Measurements from ENCODE around the gene DVL1. TPM values are rescaled to one million over a fixed set of nuclear protein-coding genes. Genes with fewer than 3 reads are reported as not detected.
A peak's percentile ranks its signal among the peaks of the same experiment; 100 is the strongest.
"Not testable (repeated sequence)": the region's sequence is repeated elsewhere in the genome, so short reads cannot be mapped to it uniquely, and the experiment has no call there.

Gene DVL1
- total RNA-seq, 5 donors from 2014 or later (not counting 1 experiment from before 2014, with no cell fraction given) = 43.6 to 70.4 (median 64.9) TPM

DNA sequence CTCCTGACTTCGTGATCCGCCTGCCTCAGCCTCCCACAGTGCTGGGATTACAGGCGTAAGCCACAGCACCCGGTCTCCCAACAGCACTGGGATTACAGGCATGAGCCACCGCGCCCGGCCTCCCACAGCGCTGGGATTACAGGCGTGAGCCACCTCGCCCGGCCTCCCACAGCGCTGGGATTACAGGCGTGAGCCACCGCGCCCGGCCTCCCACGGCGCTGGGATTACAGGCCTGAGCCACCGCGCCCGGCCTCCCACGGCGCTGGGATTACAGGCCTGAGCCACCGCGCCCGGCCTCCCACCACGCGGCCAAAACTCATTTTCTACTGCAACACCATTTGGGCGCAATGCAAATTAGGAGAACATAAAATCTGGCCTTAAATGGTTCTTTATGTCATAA is 36.1 kb upstream of the DVL1 start:
- ATAC-seq (replicated peaks in 1 of 4); H3K9me3 Mint-ChIP-seq; POLR2A ChIA-PET; H3K4me3 Mint-ChIP-seq; H3K4me3 ChIP-seq (ENCODE audit: control insufficient read depth in 1 of 2, extremely low read depth in 1 of 2, low read length in 1 of 2); H3K27ac Mint-ChIP-seq; H3K4me1 Mint-ChIP-seq; H3K27me3 Mint-ChIP-seq; H3K4me1 ChIP-seq (ENCODE audit: control insufficient read depth in 1 of 2, extremely low read depth in 1 of 2, insufficient read depth in 2 of 2, low read length in 2 of 2); DNase-seq; H3K27me3 ChIP-seq (replicated peaks in 1 of 2; ENCODE audit: control insufficient read depth in 2 of 2, extremely low read depth in 1 of 2, insufficient read depth in 2 of 2, low read length in 1 of 2); H3K27ac ChIP-seq (ENCODE audit: low read length); H3K9me3 ChIP-seq: not testable (repeated sequence)
- peaks cover 28% of the 10 kb centered on the region for H3K36me3 Mint-ChIP-seq
- WGBS (ENCODE audit: insufficient coverage) = 92% methylated on average over 16 of the region's 29 CpGs
- CTCF ChIA-PET = interaction anchor here in 1 of 2 donors (0.6 kb wide), 1 partner anchor 22 kb away, joined by 3 read pairs; no protein-coding TSS in a partner anchor
- peaks cover 23 to 50% of the 10 kb centered on the region in 2 donors for H3K36me3 ChIP-seq (ENCODE audit: control insufficient read depth in 2 of 2, extremely low read depth in 1 of 2, insufficient read depth in 1 of 2, low read length in 1 of 2)

DNA sequence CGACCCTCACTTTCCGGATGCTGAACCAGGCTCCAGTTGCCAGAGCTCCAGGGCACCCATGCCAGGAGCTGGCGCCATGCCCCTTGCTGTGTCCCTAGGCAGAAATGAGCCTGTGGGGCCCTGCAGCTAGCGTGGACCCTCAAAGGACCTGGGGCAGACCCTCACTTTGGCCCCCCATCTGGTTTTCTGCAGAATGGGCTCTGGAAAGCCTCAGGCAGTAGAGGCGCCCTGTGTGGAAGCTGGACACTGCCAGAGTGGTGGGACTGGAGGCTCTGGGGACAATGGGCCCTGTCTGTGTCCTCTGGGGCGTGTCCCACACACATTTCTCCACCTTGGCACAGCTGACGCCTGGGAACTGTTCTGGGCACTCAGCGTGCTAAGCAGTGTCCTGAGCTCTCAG is 32.1 kb upstream of the DVL1 start:
- ChIA-PET CTCF (no interaction called here), POLR2A (no interaction called here)
- H3K36me3 ChIP-seq (ENCODE audit: control insufficient read depth in 2 of 2, extremely low read depth in 1 of 2, insufficient read depth in 1 of 2, low read length in 1 of 2) = peaks cover 10 to 11% of the 10 kb centered on the region in 2 donors
- no peak for ATAC-seq (replicated peaks in 1 of 4)
- H3K27me3 Mint-ChIP-seq = no peaks in the 10 kb centered on the region
- H3K4me1 Mint-ChIP-seq = no peaks in the 10 kb centered on the region
- H3K4me3 ChIP-seq (ENCODE audit: control insufficient read depth in 1 of 2, extremely low read depth in 1 of 2, low read length in 1 of 2) = no peak overlapping the region
- H3K27me3 ChIP-seq (replicated peaks in 1 of 2; ENCODE audit: control insufficient read depth in 2 of 2, extremely low read depth in 1 of 2, insufficient read depth in 2 of 2, low read length in 1 of 2) = peaks cover 0 to 3% of the 10 kb centered on the region in 2 experiments
- H3K4me1 ChIP-seq (ENCODE audit: control insufficient read depth in 1 of 2, extremely low read depth in 1 of 2, insufficient read depth in 2 of 2, low read length in 2 of 2) = peaks cover 0 to 3% of the 10 kb centered on the region in 2 experiments
- H3K4me3 Mint-ChIP-seq = no peak overlapping the region
- H3K36me3 Mint-ChIP-seq = peaks cover 5% of the 10 kb centered on the region
- no peaks in the 10 kb centered on the region for H3K9me3 Mint-ChIP-seq
- H3K27ac Mint-ChIP-seq = no peak overlapping the region
- DNase-seq = no peak
- H3K9me3 ChIP-seq = no peaks in the 10 kb centered on the region
- no peak overlapping the region for H3K27ac ChIP-seq (ENCODE audit: low read length)
- 78% methylated on average over 7 of the region's 8 CpGs for WGBS (ENCODE audit: insufficient coverage)

DNA sequence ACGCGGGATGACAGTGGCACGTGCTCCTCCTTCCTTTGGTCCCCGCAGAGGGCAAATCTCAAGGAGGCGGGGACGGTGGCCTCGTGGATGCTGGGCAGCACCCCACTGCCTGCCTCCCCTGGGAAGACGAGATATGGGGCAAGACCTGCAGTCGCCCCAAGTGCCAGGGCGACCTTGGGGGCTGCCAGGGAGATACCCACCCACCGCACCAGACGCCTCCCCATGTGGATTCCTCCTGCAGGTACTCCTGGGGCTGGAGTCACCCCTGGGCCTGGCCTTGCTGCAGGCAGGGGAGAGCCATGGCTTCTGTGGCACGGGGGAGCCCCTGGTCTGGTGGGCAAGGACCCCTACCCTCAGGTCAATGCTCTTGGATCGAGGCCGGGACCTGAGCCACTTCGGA is 31.6 kb upstream of the DVL1 start:
- CTCF ChIA-PET = no interaction called here
- no peak overlapping the region for H3K27ac ChIP-seq (ENCODE audit: low read length)
- DNase-seq (no peak), ATAC-seq (replicated peaks in 1 of 4) (no peak)
- POLR2A ChIA-PET = no interaction called here
- H3K36me3 ChIP-seq (ENCODE audit: control insufficient read depth in 2 of 2, extremely low read depth in 1 of 2, insufficient read depth in 1 of 2, low read length in 1 of 2) = peaks cover 7 to 10% of the 10 kb centered on the region in 2 donors
- no peak overlapping the region for H3K4me3 Mint-ChIP-seq
- H3K4me1 ChIP-seq (ENCODE audit: control insufficient read depth in 1 of 2, extremely low read depth in 1 of 2, insufficient read depth in 2 of 2, low read length in 2 of 2) = peaks cover 0 to 7% of the 10 kb centered on the region in 2 experiments
- H3K4me1 Mint-ChIP-seq = no peaks in the 10 kb centered on the region
- no peaks in the 10 kb centered on the region for H3K27me3 Mint-ChIP-seq
- H3K9me3 Mint-ChIP-seq = no peaks in the 10 kb centered on the region
- 93% methylated on average over 12 of the region's 16 CpGs for WGBS (ENCODE audit: insufficient coverage)
- H3K36me3 Mint-ChIP-seq = peaks cover under 1% of the 10 kb centered on the region
- no peak overlapping the region for H3K27ac Mint-ChIP-seq
- H3K4me3 ChIP-seq (ENCODE audit: control insufficient read depth in 1 of 2, extremely low read depth in 1 of 2, low read length in 1 of 2) = no peak overlapping the region
- H3K9me3 ChIP-seq = no peaks in the 10 kb centered on the region
- H3K27me3 ChIP-seq (replicated peaks in 1 of 2; ENCODE audit: control insufficient read depth in 2 of 2, extremely low read depth in 1 of 2, insufficient read depth in 2 of 2, low read length in 1 of 2) = peaks cover 0 to 3% of the 10 kb centered on the region in 2 experiments

DNA sequence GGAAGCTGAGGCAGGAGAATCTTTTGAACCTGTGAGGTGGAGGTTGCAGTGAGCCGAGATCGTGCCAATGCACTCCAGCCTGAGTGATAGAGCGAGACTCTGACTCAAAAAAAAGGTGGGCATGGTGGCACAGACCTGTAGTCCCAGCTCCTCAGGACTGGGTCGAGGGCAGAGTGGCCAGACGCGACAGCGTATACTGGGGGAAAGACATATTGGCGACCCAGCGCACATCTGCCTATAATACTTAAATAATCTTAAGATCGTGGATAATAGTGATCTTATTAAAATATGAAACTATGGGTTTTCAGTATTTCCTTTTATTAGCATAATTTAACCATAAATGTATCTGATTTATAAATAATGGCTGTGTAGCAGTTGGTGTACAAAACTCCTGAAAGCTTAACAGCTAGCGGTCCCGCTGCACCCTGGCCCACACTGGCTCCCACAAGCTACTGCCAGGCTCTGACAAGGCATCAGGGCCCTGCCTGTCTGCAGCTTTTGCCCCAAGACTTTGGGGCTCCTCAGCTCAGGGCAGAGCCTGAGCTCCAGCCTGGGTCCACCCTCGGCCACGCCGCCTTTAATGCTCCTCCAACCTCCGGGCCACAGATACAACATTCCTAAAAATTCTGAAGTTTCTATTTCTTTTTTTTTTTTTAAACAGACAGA is 28.5 kb upstream of the DVL1 start:
- Histone ChIP-seq H3K9me3 (no peaks in the 10 kb centered on the region), H3K4me1 (ENCODE audit: control insufficient read depth in 1 of 2, extremely low read depth in 1 of 2, insufficient read depth in 2 of 2, low read length in 2 of 2) (peaks cover 0 to 29% of the 10 kb centered on the region in 2 experiments), H3K27ac (ENCODE audit: low read length) (no peak overlapping the region), H3K36me3 (ENCODE audit: control insufficient read depth in 2 of 2, extremely low read depth in 1 of 2, insufficient read depth in 1 of 2, low read length in 1 of 2) (peaks cover 8 to 10% of the 10 kb centered on the region in 2 donors), H3K4me3 (ENCODE audit: control insufficient read depth in 1 of 2, extremely low read depth in 1 of 2, low read length in 1 of 2) (no peak overlapping the region), H3K27me3 (replicated peaks in 1 of 2; ENCODE audit: control insufficient read depth in 2 of 2, extremely low read depth in 1 of 2, insufficient read depth in 2 of 2, low read length in 1 of 2) (peaks cover 0 to 3% of the 10 kb centered on the region in 2 experiments)
- POLR2A ChIA-PET = interaction anchor here in 1 of 2 donors (0.6 kb wide), 3 partner anchors 18 to 65 kb away, joined by 3 to 5 read pairs (median 3); no protein-coding TSS in a partner anchor
- WGBS (ENCODE audit: insufficient coverage) = 96% methylated on average over 8 of the region's 16 CpGs
- no peak overlapping the region for H3K4me3 Mint-ChIP-seq
- no peaks in the 10 kb centered on the region for H3K9me3 Mint-ChIP-seq
- no peak for DNase-seq
- ATAC-seq (replicated peaks in 1 of 4) = no peak
- CTCF ChIA-PET = no interaction called here
- H3K27me3 Mint-ChIP-seq = no peaks in the 10 kb centered on the region
- H3K36me3 Mint-ChIP-seq = no peaks in the 10 kb centered on the region
- peaks cover 0 to 16% (median 12%) of the 10 kb centered on the region in 3 donors for H3K4me1 Mint-ChIP-seq
- H3K27ac Mint-ChIP-seq = no peak overlapping the region

DNA sequence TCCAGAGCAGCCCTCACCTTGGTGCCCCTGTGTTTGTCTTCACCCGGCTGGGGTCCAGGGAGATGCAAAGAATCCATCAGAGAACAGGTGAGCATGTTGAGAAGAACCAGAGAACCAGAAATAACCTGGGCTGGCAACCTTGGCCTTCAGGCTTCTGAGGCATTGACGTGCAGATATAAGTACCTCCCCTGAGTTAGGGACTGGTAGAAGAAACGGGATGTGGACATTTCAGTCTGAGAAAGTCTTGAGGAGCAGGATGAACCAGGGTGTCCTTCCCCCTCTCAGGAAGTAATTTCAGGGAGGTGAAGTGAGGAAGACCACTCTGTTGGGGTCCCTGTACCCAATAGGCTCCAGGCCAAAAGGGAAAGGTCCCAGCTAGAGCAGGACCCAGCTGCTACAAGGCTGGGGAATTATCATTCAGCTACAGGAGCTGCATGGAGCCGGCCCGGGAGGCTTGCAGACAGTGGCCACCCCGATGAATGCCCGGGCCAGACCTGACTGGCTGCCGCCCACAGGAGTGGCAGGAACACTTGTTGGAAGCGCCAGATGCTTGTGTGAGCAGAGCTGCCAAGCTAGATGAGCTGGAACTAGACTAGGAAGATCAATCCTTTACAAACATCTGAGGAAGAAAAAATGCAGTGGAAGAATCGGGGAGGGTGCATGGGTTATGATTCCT is 27.5 kb upstream of the DVL1 start:
- ChIA-PET CTCF (no interaction called here), POLR2A (interaction anchor here in 1 of 2 donors (0.6 kb wide), 1 partner anchor 28 kb away, joined by 3 read pairs; no protein-coding TSS in a partner anchor)
- no peaks in the 10 kb centered on the region for H3K36me3 Mint-ChIP-seq
- H3K4me3 ChIP-seq (ENCODE audit: control insufficient read depth in 1 of 2, extremely low read depth in 1 of 2, low read length in 1 of 2) = no peak overlapping the region
- H3K27me3 Mint-ChIP-seq = no peaks in the 10 kb centered on the region
- peak overlapping the region in 1 of 2 donors; percentile 49 for H3K27ac Mint-ChIP-seq
- peaks cover 6 to 38% of the 10 kb centered on the region in 2 experiments for H3K4me1 ChIP-seq (ENCODE audit: control insufficient read depth in 1 of 2, extremely low read depth in 1 of 2, insufficient read depth in 2 of 2, low read length in 2 of 2)
- no peaks in the 10 kb centered on the region for H3K9me3 ChIP-seq
- DNase-seq (no peak), ATAC-seq (replicated peaks in 1 of 4) (no peak)
- H3K27ac ChIP-seq (ENCODE audit: low read length) = no peak overlapping the region
- H3K9me3 Mint-ChIP-seq = no peaks in the 10 kb centered on the region
- H3K4me3 Mint-ChIP-seq = peak overlapping the region; percentile 50 to 88 (median 50)
- peaks cover 0 to 3% of the 10 kb centered on the region in 2 experiments for H3K27me3 ChIP-seq (replicated peaks in 1 of 2; ENCODE audit: control insufficient read depth in 2 of 2, extremely low read depth in 1 of 2, insufficient read depth in 2 of 2, low read length in 1 of 2)
- peaks cover 0 to 24% (median 16%) of the 10 kb centered on the region in 3 donors for H3K4me1 Mint-ChIP-seq
- peaks cover 8 to 10% of the 10 kb centered on the region in 2 donors for H3K36me3 ChIP-seq (ENCODE audit: control insufficient read depth in 2 of 2, extremely low read depth in 1 of 2, insufficient read depth in 1 of 2, low read length in 1 of 2)
- 98% methylated on average over 6 of the region's 10 CpGs for WGBS (ENCODE audit: insufficient coverage)

DNA sequence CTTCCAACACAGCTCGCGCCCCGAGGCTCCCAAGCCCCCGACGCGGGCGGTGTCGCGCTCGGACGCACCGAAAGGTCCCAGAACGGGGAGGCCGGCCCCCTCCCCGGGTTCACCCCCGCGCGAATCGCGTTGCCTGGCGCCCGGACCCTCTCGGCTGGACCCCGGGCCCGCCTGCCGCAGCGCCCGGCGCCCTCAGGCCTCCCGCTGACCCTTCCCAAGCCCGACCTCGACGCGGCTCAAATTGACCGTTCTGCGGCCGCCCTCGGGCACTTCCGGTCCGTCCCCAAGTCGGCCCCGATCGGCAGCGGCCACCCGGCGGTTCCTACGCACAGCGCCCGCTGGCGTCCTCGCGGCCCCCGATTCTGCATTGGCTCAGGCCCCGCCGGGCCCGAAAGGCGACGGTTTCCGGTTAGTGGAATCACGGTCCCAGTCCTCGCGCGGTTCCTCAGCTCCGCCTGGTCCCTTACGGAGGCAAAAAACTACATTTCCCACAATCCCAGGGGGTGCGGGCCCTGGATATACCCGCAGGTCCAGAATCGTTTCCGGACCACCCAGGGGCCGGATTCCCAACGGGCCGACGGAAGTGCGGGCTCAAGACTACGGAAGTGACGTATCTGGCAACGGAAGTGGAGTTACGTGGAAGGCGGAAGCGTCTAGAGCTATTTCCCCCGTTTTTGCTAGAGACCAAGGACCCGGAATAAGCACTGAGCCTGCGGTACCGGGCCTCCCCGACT is 25.9 kb upstream of the DVL1 start, which contains the start of gene AURKAIP1:
TSS of gene AURKAIP1 (minus strand) at position 279 of the 734 bp plus-strand sequence. CDS start 451 bp downstream, outside the sequence.
- DNase-seq (peak; percentile 86 to 99 (median 94)), ATAC-seq (replicated peaks in 1 of 4) (peak; percentile 72 to 86 (median 84))
- ChIA-PET POLR2A (interaction anchor here (0.5 to 1.2 kb wide), 7 partner anchors 11 to 510 kb away, joined by 3 to 9 read pairs (median 4); partner anchors contain the start of gene CCNL2 (in 1 of the 2)), CTCF (interaction anchor here in 1 of 2 donors (0.7 to 1.2 kb wide), 6 partner anchors 24 to 1019 kb away, joined by 3 to 8 read pairs (median 4); partner anchors contain the start of gene CCNL2)
- Mint-ChIP-seq H3K27me3 (no peaks in the 10 kb centered on the region), H3K27ac (peak within 1 kb of the TSS; percentile 91 to 93), H3K4me1 (peaks cover 0 to 39% (median 23%) of the 10 kb centered on the region in 3 donors), H3K9me3 (no peaks in the 10 kb centered on the region), H3K36me3 (no peaks in the 10 kb centered on the region), H3K4me3 (peak within 1 kb of the TSS; percentile 83 to 91 (median 88))
- Histone ChIP-seq H3K27ac (ENCODE audit: low read length) (peak within 1 kb of the TSS; percentile 91), H3K4me3 (ENCODE audit: control insufficient read depth in 1 of 2, extremely low read depth in 1 of 2, low read length in 1 of 2) (peak within 1 kb of the TSS; percentile 71 to 76), H3K27me3 (replicated peaks in 1 of 2; ENCODE audit: control insufficient read depth in 2 of 2, extremely low read depth in 1 of 2, insufficient read depth in 2 of 2, low read length in 1 of 2) (no peaks in the 10 kb centered on the region), H3K9me3 (no peaks in the 10 kb centered on the region), H3K36me3 (ENCODE audit: control insufficient read depth in 2 of 2, extremely low read depth in 1 of 2, insufficient read depth in 1 of 2, low read length in 1 of 2) (peaks cover 0 to 4% of the 10 kb centered on the region in 2 donors), H3K4me1 (ENCODE audit: control insufficient read depth in 1 of 2, extremely low read depth in 1 of 2, insufficient read depth in 2 of 2, low read length in 2 of 2) (peaks cover 15 to 51% of the 10 kb centered on the region in 2 experiments)
- under 1% methylated on average over 73 of the region's 85 CpGs for WGBS (ENCODE audit: insufficient coverage)

Data from T-cell (primary cell).